K562 (cell line): ENCODE results near the gene USP12. TPM values are rescaled to one million over a fixed set of nuclear protein-coding genes. Genes with fewer than 3 reads are reported as not detected.

Experiments
- HSF4 ChIP-seq: fragments of 250-450 bp; sonication (Bioruptor Pico); IDR thresholded peaks from 2 replicates; pipeline ENCODE4 v2.1.2; 2022; ENCODE audit warnings: mild to moderate bottlenecking, moderate library complexity, borderline replicate concordance
- polyA plus RNA-seq, 8 experiments: library from polyadenylated mRNA; depleted of rRNA in 4 of 8; stranded (reverse) in 5 of 8; unstranded in 3 of 8; fragments of >200 nt; fragmentation: Nextera tagmentation in 2 of 8; fragmentation: Illumina TruSeq in 1 of 8; extraction: Ambion mirVana in 2 of 8; extraction: Trizol in 1 of 8; gene quantifications; 2 replicates each; pipeline versions ENCODE4 v1.2.1 to v1.2.3, GENCODE V29; 2011 to 2014; ENCODE audit warnings: inconsistent platforms in 1 of 8, missing spikeins in 1 of 8
- total RNA-seq, 7 experiments: library from RNA; depleted of rRNA in 6 of 7; stranded (reverse); fragments of >200 nt in 6 of 7; fragmentation: Illumina TruSeq in 2 of 7; extraction: Trizol in 2 of 7; gene quantifications; 2 replicates each; pipeline versions ENCODE4 v1.2.1 to v1.2.3, GENCODE V29; 2011 to 2021; ENCODE audit warnings: low replicate concordance in 1 of 7
- TF ChIP-seq, protein P1 (sequence below): sonication (generic); formaldehyde crosslinking; IDR thresholded peaks from 2 replicates; pipeline ENCODE4 v1.8.0; 2022; ENCODE audit warnings: mild to moderate bottlenecking, missing genetic modification reagents
- TF ChIP-seq, protein P2 (sequence below), 2 experiments: fragments of 450-650 bp; IDR thresholded peaks; 2 replicates each; pipeline ENCODE4 v1.6.1; 2016
- TF ChIP-seq, protein P3 (sequence below): sonication (generic); formaldehyde crosslinking; IDR thresholded peaks from 2 replicates; pipeline ENCODE4 v1.8.1; 2023; ENCODE audit warnings: mild to moderate bottlenecking, missing genetic modification reagents
- TF ChIP-seq, protein P4 (sequence below): fragments of 450-650 bp; IDR thresholded peaks from 2 replicates; pipeline ENCODE4 v1.6.1; 2016; ENCODE audit warnings: mild to moderate bottlenecking, moderate library complexity

USP12 gene
- total and polyA plus RNA-seq, 9 of the 15 experiments (the other 6 are each of a cell fraction or from before 2014, with no cell fraction given) = 1.8 to 20.5 (median 13.3) TPM

DNA sequence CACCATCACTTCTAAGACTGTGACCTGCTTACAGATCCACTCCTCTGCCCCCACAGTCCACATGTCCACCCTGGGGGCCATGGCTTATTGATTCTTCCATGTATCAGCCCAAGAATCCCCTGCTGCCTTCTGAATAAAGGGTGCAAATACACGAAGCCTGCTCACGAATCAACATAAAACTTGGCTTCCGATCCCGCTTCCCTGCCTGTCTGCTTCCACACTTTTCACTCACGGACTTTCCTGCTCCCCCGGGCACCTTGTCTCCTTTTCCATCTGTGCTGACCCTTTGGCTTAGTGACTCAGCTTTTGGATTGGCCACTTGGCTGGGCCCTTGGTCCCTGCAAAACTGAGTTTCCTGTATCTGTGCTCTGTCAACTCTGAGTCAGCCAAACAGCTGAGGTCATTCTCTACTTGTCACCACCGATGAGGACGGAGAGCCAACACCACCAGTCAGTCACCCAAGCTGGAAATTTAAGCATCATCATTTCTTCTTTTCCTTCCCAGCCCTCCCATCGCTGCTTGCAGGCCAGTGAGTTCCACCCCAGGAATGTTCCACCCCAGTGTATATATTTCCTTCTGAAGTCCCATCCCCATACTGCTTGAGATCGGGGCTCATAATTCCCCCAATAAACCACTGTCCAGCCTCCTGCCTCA lies 11.4 kb upstream of the USP12 start (continued):
- TF ChIP-seq, protein P1, sequence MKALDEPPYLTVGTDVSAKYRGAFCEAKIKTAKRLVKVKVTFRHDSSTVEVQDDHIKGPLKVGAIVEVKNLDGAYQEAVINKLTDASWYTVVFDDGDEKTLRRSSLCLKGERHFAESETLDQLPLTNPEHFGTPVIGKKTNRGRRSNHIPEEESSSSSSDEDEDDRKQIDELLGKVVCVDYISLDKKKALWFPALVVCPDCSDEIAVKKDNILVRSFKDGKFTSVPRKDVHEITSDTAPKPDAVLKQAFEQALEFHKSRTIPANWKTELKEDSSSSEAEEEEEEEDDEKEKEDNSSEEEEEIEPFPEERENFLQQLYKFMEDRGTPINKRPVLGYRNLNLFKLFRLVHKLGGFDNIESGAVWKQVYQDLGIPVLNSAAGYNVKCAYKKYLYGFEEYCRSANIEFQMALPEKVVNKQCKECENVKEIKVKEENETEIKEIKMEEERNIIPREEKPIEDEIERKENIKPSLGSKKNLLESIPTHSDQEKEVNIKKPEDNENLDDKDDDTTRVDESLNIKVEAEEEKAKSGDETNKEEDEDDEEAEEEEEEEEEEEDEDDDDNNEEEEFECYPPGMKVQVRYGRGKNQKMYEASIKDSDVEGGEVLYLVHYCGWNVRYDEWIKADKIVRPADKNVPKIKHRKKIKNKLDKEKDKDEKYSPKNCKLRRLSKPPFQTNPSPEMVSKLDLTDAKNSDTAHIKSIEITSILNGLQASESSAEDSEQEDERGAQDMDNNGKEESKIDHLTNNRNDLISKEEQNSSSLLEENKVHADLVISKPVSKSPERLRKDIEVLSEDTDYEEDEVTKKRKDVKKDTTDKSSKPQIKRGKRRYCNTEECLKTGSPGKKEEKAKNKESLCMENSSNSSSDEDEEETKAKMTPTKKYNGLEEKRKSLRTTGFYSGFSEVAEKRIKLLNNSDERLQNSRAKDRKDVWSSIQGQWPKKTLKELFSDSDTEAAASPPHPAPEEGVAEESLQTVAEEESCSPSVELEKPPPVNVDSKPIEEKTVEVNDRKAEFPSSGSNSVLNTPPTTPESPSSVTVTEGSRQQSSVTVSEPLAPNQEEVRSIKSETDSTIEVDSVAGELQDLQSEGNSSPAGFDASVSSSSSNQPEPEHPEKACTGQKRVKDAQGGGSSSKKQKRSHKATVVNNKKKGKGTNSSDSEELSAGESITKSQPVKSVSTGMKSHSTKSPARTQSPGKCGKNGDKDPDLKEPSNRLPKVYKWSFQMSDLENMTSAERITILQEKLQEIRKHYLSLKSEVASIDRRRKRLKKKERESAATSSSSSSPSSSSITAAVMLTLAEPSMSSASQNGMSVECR (CRISPR knock-in tag) = no peak
- TF ChIP-seq, protein P2, sequence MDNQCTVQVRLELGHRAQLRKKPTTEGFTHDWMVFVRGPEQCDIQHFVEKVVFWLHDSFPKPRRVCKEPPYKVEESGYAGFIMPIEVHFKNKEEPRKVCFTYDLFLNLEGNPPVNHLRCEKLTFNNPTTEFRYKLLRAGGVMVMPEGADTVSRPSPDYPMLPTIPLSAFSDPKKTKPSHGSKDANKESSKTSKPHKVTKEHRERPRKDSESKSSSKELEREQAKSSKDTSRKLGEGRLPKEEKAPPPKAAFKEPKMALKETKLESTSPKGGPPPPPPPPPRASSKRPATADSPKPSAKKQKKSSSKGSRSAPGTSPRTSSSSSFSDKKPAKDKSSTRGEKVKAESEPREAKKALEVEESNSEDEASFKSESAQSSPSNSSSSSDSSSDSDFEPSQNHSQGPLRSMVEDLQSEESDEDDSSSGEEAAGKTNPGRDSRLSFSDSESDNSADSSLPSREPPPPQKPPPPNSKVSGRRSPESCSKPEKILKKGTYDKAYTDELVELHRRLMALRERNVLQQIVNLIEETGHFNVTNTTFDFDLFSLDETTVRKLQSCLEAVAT (IDR thresholded peaks at IDR 0.05) = no peak
- TF ChIP-seq, protein P3, sequence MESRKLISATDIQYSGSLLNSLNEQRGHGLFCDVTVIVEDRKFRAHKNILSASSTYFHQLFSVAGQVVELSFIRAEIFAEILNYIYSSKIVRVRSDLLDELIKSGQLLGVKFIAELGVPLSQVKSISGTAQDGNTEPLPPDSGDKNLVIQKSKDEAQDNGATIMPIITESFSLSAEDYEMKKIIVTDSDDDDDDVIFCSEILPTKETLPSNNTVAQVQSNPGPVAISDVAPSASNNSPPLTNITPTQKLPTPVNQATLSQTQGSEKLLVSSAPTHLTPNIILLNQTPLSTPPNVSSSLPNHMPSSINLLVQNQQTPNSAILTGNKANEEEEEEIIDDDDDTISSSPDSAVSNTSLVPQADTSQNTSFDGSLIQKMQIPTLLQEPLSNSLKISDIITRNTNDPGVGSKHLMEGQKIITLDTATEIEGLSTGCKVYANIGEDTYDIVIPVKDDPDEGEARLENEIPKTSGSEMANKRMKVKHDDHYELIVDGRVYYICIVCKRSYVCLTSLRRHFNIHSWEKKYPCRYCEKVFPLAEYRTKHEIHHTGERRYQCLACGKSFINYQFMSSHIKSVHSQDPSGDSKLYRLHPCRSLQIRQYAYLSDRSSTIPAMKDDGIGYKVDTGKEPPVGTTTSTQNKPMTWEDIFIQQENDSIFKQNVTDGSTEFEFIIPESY (CRISPR knock-in tag) = no peak
- TF ChIP-seq, protein P4, sequence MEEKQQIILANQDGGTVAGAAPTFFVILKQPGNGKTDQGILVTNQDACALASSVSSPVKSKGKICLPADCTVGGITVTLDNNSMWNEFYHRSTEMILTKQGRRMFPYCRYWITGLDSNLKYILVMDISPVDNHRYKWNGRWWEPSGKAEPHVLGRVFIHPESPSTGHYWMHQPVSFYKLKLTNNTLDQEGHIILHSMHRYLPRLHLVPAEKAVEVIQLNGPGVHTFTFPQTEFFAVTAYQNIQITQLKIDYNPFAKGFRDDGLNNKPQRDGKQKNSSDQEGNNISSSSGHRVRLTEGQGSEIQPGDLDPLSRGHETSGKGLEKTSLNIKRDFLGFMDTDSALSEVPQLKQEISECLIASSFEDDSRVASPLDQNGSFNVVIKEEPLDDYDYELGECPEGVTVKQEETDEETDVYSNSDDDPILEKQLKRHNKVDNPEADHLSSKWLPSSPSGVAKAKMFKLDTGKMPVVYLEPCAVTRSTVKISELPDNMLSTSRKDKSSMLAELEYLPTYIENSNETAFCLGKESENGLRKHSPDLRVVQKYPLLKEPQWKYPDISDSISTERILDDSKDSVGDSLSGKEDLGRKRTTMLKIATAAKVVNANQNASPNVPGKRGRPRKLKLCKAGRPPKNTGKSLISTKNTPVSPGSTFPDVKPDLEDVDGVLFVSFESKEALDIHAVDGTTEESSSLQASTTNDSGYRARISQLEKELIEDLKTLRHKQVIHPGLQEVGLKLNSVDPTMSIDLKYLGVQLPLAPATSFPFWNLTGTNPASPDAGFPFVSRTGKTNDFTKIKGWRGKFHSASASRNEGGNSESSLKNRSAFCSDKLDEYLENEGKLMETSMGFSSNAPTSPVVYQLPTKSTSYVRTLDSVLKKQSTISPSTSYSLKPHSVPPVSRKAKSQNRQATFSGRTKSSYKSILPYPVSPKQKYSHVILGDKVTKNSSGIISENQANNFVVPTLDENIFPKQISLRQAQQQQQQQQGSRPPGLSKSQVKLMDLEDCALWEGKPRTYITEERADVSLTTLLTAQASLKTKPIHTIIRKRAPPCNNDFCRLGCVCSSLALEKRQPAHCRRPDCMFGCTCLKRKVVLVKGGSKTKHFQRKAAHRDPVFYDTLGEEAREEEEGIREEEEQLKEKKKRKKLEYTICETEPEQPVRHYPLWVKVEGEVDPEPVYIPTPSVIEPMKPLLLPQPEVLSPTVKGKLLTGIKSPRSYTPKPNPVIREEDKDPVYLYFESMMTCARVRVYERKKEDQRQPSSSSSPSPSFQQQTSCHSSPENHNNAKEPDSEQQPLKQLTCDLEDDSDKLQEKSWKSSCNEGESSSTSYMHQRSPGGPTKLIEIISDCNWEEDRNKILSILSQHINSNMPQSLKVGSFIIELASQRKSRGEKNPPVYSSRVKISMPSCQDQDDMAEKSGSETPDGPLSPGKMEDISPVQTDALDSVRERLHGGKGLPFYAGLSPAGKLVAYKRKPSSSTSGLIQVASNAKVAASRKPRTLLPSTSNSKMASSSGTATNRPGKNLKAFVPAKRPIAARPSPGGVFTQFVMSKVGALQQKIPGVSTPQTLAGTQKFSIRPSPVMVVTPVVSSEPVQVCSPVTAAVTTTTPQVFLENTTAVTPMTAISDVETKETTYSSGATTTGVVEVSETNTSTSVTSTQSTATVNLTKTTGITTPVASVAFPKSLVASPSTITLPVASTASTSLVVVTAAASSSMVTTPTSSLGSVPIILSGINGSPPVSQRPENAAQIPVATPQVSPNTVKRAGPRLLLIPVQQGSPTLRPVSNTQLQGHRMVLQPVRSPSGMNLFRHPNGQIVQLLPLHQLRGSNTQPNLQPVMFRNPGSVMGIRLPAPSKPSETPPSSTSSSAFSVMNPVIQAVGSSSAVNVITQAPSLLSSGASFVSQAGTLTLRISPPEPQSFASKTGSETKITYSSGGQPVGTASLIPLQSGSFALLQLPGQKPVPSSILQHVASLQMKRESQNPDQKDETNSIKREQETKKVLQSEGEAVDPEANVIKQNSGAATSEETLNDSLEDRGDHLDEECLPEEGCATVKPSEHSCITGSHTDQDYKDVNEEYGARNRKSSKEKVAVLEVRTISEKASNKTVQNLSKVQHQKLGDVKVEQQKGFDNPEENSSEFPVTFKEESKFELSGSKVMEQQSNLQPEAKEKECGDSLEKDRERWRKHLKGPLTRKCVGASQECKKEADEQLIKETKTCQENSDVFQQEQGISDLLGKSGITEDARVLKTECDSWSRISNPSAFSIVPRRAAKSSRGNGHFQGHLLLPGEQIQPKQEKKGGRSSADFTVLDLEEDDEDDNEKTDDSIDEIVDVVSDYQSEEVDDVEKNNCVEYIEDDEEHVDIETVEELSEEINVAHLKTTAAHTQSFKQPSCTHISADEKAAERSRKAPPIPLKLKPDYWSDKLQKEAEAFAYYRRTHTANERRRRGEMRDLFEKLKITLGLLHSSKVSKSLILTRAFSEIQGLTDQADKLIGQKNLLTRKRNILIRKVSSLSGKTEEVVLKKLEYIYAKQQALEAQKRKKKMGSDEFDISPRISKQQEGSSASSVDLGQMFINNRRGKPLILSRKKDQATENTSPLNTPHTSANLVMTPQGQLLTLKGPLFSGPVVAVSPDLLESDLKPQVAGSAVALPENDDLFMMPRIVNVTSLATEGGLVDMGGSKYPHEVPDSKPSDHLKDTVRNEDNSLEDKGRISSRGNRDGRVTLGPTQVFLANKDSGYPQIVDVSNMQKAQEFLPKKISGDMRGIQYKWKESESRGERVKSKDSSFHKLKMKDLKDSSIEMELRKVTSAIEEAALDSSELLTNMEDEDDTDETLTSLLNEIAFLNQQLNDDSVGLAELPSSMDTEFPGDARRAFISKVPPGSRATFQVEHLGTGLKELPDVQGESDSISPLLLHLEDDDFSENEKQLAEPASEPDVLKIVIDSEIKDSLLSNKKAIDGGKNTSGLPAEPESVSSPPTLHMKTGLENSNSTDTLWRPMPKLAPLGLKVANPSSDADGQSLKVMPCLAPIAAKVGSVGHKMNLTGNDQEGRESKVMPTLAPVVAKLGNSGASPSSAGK = 0 out of 2 replicates have a peak, but pooled peaks have one; percentile 27
- TF ChIP-seq HSF4 = no peak
